H1 (cell line): ENCODE data around the gene DKC1. TPM values are rescaled to one million over a fixed set of nuclear protein-coding genes. Genes with fewer than 3 reads are reported as not detected.

Experiments
- CTCF ChIA-PET: fragments of 300-600 bp; sonication (Branson Sonifier 250); formaldehyde crosslinking; loops from one replicate; lab custom pipeline; 2021; ENCODE audit not compliant: partially characterized antibody; lab: Charles Lee
- POLR2A ChIA-PET: fragments of 300-600 bp; sonication (Branson Sonifier 250); formaldehyde crosslinking; loops from one replicate; lab custom pipeline; 2021; ENCODE audit warnings: inconsistent platforms; ENCODE audit not compliant: partially characterized antibody; lab: Charles Lee
- DNase-seq, 2 experiments: peaks; one replicate each; pipeline versions ENCODE4 v3.0.0 to v3.0.0-alpha.2; 2010 to 2022; ENCODE audit warnings: low spot score in 2 of 2, low read depth in 1 of 2, mixed read lengths in 1 of 2
- FAIRE-seq: peaks from 2 replicates; lab custom pipeline; 2011; peaks lifted over from hg19 to GRCh38; lab: Jason Lieb, UNC
- H2AFZ ChIP-seq: 2 replicates; pipeline ENCODE4 v1.8.1; 2012; ENCODE audit warnings: low read length, inconsistent platforms
- H2AK5ac ChIP-seq: 2 replicates; pipeline ENCODE4 v1.6.1; 2013; ENCODE audit warnings: low read depth, low read length
- H2BK120ac ChIP-seq: replicated peaks from 2 replicates; pipeline ENCODE3; 2013; ENCODE audit warnings: low read depth, low read length, inconsistent platforms
- H2BK12ac ChIP-seq: 2 replicates; pipeline ENCODE4 v1.6.1; 2013; ENCODE audit warnings: low read depth, low read length
- H2BK15ac ChIP-seq: 2 replicates; pipeline ENCODE4 v1.6.1; 2013; ENCODE audit warnings: low read length
- H2BK20ac ChIP-seq: 2 replicates; pipeline ENCODE4 v1.6.1; 2013; ENCODE audit warnings: low read length
- H2BK5ac ChIP-seq: 2 replicates; pipeline ENCODE4 v1.6.1; 2013; ENCODE audit warnings: low read depth, low read length
- H3K14ac ChIP-seq: 2 replicates; pipeline ENCODE4 v1.6.1; 2013; ENCODE audit warnings: inconsistent platforms; ENCODE audit not compliant: insufficient read length
- H3K18ac ChIP-seq: 2 replicates; pipeline ENCODE4 v1.6.1; 2013; ENCODE audit warnings: low read length; ENCODE audit errors: extremely low read depth
- H3K23ac ChIP-seq: 2 replicates; pipeline ENCODE4 v1.6.1; 2013; ENCODE audit warnings: inconsistent platforms; ENCODE audit not compliant: insufficient read length
- H3K23me2 ChIP-seq: 2 replicates; pipeline ENCODE4 v1.6.1; 2013; ENCODE audit warnings: low read depth, low read length
- H3K27ac ChIP-seq: 2 replicates; pipeline ENCODE4 v1.6.1; 2011; ENCODE audit warnings: low read depth, low read length, inconsistent platforms
- H3K27me3 ChIP-seq, 4 experiments: replicated peaks in 1 of 4; 1 replicate in 1 of 4; 2 replicates in 3 of 4; pipeline versions ENCODE4 v1.6.1 to v1.8.1; 2011 to 2013; ENCODE audit warnings: low read length in 3 of 4, mild to moderate bottlenecking in 3 of 4, inconsistent platforms in 2 of 4, mixed read lengths in 2 of 4, moderate library complexity in 1 of 4; ENCODE audit not compliant: control insufficient read depth in 3 of 4, insufficient read depth in 3 of 4; ENCODE audit errors: extremely low read depth in 1 of 4
- H3K36me3 ChIP-seq, 4 experiments: 2 replicates each; pipeline versions ENCODE4 v1.6.1 to v1.8.1; 2011 to 2013; ENCODE audit warnings: mild to moderate bottlenecking in 4 of 4, low read length in 3 of 4, moderate library complexity in 2 of 4, control low read depth in 1 of 4, inconsistent platforms in 1 of 4; ENCODE audit not compliant: insufficient read depth in 4 of 4, control insufficient read depth in 2 of 4
- H3K4ac ChIP-seq: replicated peaks from 2 replicates; pipeline ENCODE3; 2013; ENCODE audit warnings: low read length, low read depth, mixed read lengths, inconsistent platforms; ENCODE audit not compliant: insufficient read length
- H3K4me1 ChIP-seq, 4 experiments: replicated peaks in 1 of 4; 1 replicate in 1 of 4; 2 replicates in 3 of 4; pipeline versions ENCODE4 v1.6.1 to v1.8.1; 2011 to 2013; ENCODE audit warnings: low read length in 3 of 4, inconsistent platforms in 2 of 4, mixed read lengths in 1 of 4; ENCODE audit not compliant: insufficient read depth in 4 of 4, control insufficient read depth in 3 of 4
- H3K4me2 ChIP-seq, 2 experiments: 2 replicates each; pipeline versions ENCODE4 v1.6.1 to v1.8.1; 2011 to 2013; ENCODE audit warnings: low read depth in 2 of 2, low read length in 2 of 2, control low read depth in 1 of 2, inconsistent platforms in 1 of 2, mild to moderate bottlenecking in 1 of 2; ENCODE audit not compliant: insufficient read depth in 1 of 2
- H3K4me3 ChIP-seq, 4 experiments: fragments of 200-600, 300-600 bp in 1 of 4; sonication (generic), shearing (Covaris generic), sonication (Bioruptor Twin) in 1 of 4; 2 replicates each; pipeline versions ENCODE4 v1.5.1 to v1.8.1; 2011 to 2016; ENCODE audit warnings: low read length in 4 of 4, low read depth in 3 of 4, control low read depth in 2 of 4, inconsistent platforms in 2 of 4, mild to moderate bottlenecking in 2 of 4, mixed read lengths in 1 of 4, moderate library complexity in 1 of 4; ENCODE audit not compliant: insufficient read depth in 2 of 4; ENCODE audit errors: extremely low read depth in 1 of 4
- H3K56ac ChIP-seq: replicated peaks from 2 replicates; pipeline ENCODE3; 2013; ENCODE audit warnings: low read depth, mild to moderate bottlenecking, mixed read lengths, low read length, inconsistent platforms; ENCODE audit not compliant: insufficient read length
- H3K79me1 ChIP-seq: 2 replicates; pipeline ENCODE4 v1.6.1; 2013; ENCODE audit warnings: low read depth, low read length, control low read depth
- H3K79me2 ChIP-seq, 2 experiments: 2 replicates each; pipeline versions ENCODE4 v1.6.1 to v1.8.1; 2012 to 2013; ENCODE audit warnings: low read length in 2 of 2, mild to moderate bottlenecking in 2 of 2, inconsistent platforms in 1 of 2; ENCODE audit not compliant: insufficient read depth in 2 of 2, control insufficient read depth in 1 of 2
- H3K9ac ChIP-seq, 4 experiments: replicated peaks in 1 of 4; 1 replicate in 1 of 4; 2 replicates in 3 of 4; pipeline versions ENCODE4 v1.6.1 to v1.8.1; 2011 to 2013; ENCODE audit warnings: low read depth in 3 of 4, low read length in 3 of 4, control low read depth in 2 of 4, mild to moderate bottlenecking in 2 of 4, moderate library complexity in 2 of 4, inconsistent platforms in 1 of 4; ENCODE audit errors: extremely low read depth in 1 of 4
- H3K9me3 ChIP-seq, 2 experiments: 2 replicates each; pipeline versions ENCODE4 v1.6.1 to v1.8.1; 2012 to 2013; ENCODE audit warnings: mild to moderate bottlenecking in 2 of 2, moderate library complexity in 2 of 2, control low read depth in 1 of 2, inconsistent platforms in 1 of 2, low read depth in 1 of 2, low read length in 1 of 2, mixed read lengths in 1 of 2; ENCODE audit not compliant: insufficient read depth in 2 of 2
- H4K20me1 ChIP-seq, 2 experiments: replicated peaks in 1 of 2; 2 replicates each; pipeline versions ENCODE3 to v1.8.1; 2011 to 2013; ENCODE audit warnings: inconsistent platforms in 2 of 2, low read length in 2 of 2, mild to moderate bottlenecking in 1 of 2; ENCODE audit not compliant: insufficient read depth in 2 of 2, control insufficient read depth in 1 of 2
- H4K5ac ChIP-seq: 2 replicates; pipeline ENCODE4 v1.6.1; 2013; ENCODE audit warnings: low read length, low read depth, mixed read lengths, inconsistent platforms; ENCODE audit not compliant: insufficient read length
- H4K8ac ChIP-seq: 2 replicates; pipeline ENCODE4 v1.8.0; 2013; ENCODE audit warnings: mild to moderate bottlenecking, moderate library complexity, low read length, inconsistent platforms; ENCODE audit not compliant: insufficient read depth; ENCODE audit errors: extremely low read depth
- H4K91ac ChIP-seq: replicated peaks from 2 replicates; pipeline ENCODE3; 2013; ENCODE audit warnings: low read length, mixed read lengths, inconsistent platforms; ENCODE audit not compliant: insufficient read length
- BCL11A ChIP-seq, 2 experiments: IDR thresholded peaks; one replicate each; pipeline ENCODE4 v1.6.1; 2011; ENCODE audit warnings: low read depth in 2 of 2, low read length in 2 of 2, mild to moderate bottlenecking in 2 of 2
- EGR1 ChIP-seq: IDR thresholded peaks from 2 replicates; pipeline ENCODE4 v1.6.1; 2011; ENCODE audit warnings: low read depth, low read length, borderline replicate concordance
- EZH2 ChIP-seq: fragments of 200-600 bp; sonication (generic); IDR thresholded peaks from 2 replicates; pipeline ENCODE4 v1.7.1; 2012; ENCODE audit warnings: low read depth, mild to moderate bottlenecking, moderate library complexity, low read length, inconsistent platforms; ENCODE audit not compliant: severe bottlenecking
- FOSL1 ChIP-seq: IDR thresholded peaks from 2 replicates; pipeline ENCODE4 v1.6.1; 2011; ENCODE audit warnings: mild to moderate bottlenecking, low read depth, low read length, moderate library complexity; ENCODE audit not compliant: insufficient read depth
- GABPA ChIP-seq: IDR thresholded peaks from 2 replicates; pipeline ENCODE4 v1.6.1; 2011; ENCODE audit warnings: mild to moderate bottlenecking, low read length, moderate library complexity, borderline replicate concordance; ENCODE audit not compliant: insufficient read depth
- GTF2F1 ChIP-seq: IDR thresholded peaks from 2 replicates; pipeline ENCODE4 v1.6.1; 2012; ENCODE audit warnings: low read depth, low read length, improper control_type of control experiment, borderline replicate concordance
- POLR2A ChIP-seq, 2 experiments: IDR thresholded peaks; 1 replicate in 1 of 2; 2 replicates in 1 of 2; pipeline ENCODE4 v1.6.1; 2011; ENCODE audit warnings: low read depth in 2 of 2, low read length in 2 of 2, mild to moderate bottlenecking in 2 of 2; ENCODE audit errors: control extremely low read depth in 1 of 2
- POLR2AphosphoS5 ChIP-seq: IDR thresholded peaks from 2 replicates; pipeline ENCODE4 v1.6.1; 2011; ENCODE audit warnings: low read depth, low read length
- POU5F1 ChIP-seq: IDR thresholded peaks from 2 replicates; pipeline ENCODE4 v1.6.1; 2011; ENCODE audit warnings: low read depth, mild to moderate bottlenecking, low read length, moderate library complexity
- RFX5 ChIP-seq: IDR thresholded peaks from 2 replicates; pipeline ENCODE4 v1.6.1; 2011; ENCODE audit warnings: low read depth, low read length, improper control_type of control experiment, borderline replicate concordance
- SIN3A ChIP-seq, 2 experiments: IDR thresholded peaks in 1 of 2; conservative IDR thresholded peaks in 1 of 2; 2 replicates each; pipeline ENCODE4 v1.6.1; 2011 to 2012; ENCODE audit warnings: low read length in 2 of 2, improper control_type of control experiment in 1 of 2, low read depth in 1 of 2, mild to moderate bottlenecking in 1 of 2
- TBP ChIP-seq: IDR thresholded peaks from 2 replicates; pipeline ENCODE4 v1.6.1; 2011; ENCODE audit warnings: low read depth, low read length, improper control_type of control experiment
- TCF12 ChIP-seq: IDR thresholded peaks from 2 replicates; pipeline ENCODE4 v1.6.1; 2011; ENCODE audit warnings: low read depth, mild to moderate bottlenecking, low read length
- whole genome bisulfite sequencing, 2 experiments: shearing (Covaris generic) in 1 of 2; methylation state at CpG; one replicate each; pipeline versions ENCODE4 v1.1.6 to v1.1.7; 2013 to 2015; ENCODE audit warnings: low lambda C conversion rate in 2 of 2, mixed read lengths in 2 of 2, inconsistent platforms in 1 of 2, low coverage in 1 of 2, missing lambda C conversion rate in 1 of 2; ENCODE audit not compliant: insufficient replicate concordance in 2 of 2, insufficient coverage in 1 of 2, insufficient read length in 1 of 2; ENCODE audit errors: extremely low coverage in 1 of 2, missing lambda C conversion rate in 1 of 2; 5-methylcytosine and 5-hydroxymethylcytosine counted together
- polyA plus RNA-seq, 7 experiments: library from polyadenylated mRNA; depleted of rRNA in 3 of 7; stranded (reverse) in 5 of 7; unstranded in 2 of 7; fragments of >200 nt in 5 of 7; fragments of 200-250 nt in 2 of 7; gene quantifications; 1 replicate in 5 of 7; 2 replicates in 1 of 7; 4 replicates in 1 of 7; pipeline versions ENCODE4 v1.2.1 to v1.2.3, GENCODE V29; 2011 to 2013; ENCODE audit warnings: missing spikeins in 2 of 7, mixed read lengths in 2 of 7
- total RNA-seq: library from RNA; stranded (reverse); fragmentation: NEBNext Ultra II Directional; extraction: Animal tissue kit (Norgen Biotek cat#: 25700); gene quantifications from 2 replicates; pipeline ENCODE4 v1.2.1, GENCODE V29; 2021
- TF ChIP-seq, protein P1 (sequence below): IDR thresholded peaks from 2 replicates; pipeline ENCODE4 v1.6.1; 2011; ENCODE audit warnings: low read length, improper control_type of control experiment

Gene DKC1
- total and polyA plus RNA-seq, 2 of the 8 experiments (the other 6 are each of a cell fraction or from before 2014, with no cell fraction given): 65.6 to 143 TPM

DNA sequence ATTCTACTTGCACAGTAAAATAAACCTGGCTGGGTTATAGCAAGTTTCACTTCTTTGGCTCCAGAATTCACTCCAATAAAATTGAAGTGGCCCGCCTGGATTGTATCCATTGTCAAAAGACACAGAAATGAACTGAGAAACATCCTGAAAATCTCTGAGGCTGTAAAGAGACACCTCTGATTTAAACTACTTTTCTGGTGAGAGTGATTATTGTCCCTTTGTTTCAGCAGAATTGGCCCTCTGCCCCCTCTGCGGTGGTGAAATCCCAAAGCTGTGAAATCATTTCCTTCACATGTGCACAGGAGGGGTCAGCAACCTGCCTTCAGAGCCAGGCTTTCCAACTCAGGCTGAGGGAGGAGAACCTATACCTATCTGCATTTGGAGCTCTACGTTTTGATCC lies 34.8 kb upstream of the DKC1 start:
- no peaks in the 10 kb centered on the region for H3K4me1 ChIP-seq
- CTCF ChIA-PET: interaction anchor here (1.1 to 1.2 kb wide), 2 partner anchors 10 to 21 kb away, joined by 4 to 6 read pairs; no protein-coding TSS in a partner anchor
- no peak overlapping the region for H4K8ac ChIP-seq
- no peak overlapping the region for H3K4me3 ChIP-seq
- H2BK20ac ChIP-seq: no peak overlapping the region
- H3K9ac ChIP-seq: no peak overlapping the region
- H3K79me2 ChIP-seq: no peaks in the 10 kb centered on the region
- no peaks in the 10 kb centered on the region for H3K23me2 ChIP-seq
- H4K20me1 ChIP-seq: no peaks in the 10 kb centered on the region
- H4K91ac ChIP-seq: no peak overlapping the region
- no peak overlapping the region for H3K4me2 ChIP-seq
- DNase-seq: no peak
- H2AFZ ChIP-seq: no peak overlapping the region
- H2BK15ac ChIP-seq: no peak overlapping the region
- no peaks in the 10 kb centered on the region for H3K27me3 ChIP-seq
- no peak for FAIRE-seq
- H2BK120ac ChIP-seq: no peak overlapping the region
- no peak overlapping the region for H2BK5ac ChIP-seq
- WGBS, 2 experiments: 82% methylated on average over 3 of the region's 3 CpGs; no CpG with 5 or more reads in 1 of the 2 experiments
- no peak overlapping the region for H4K5ac ChIP-seq
- no peak overlapping the region for H3K18ac ChIP-seq
- no peak overlapping the region for H2BK12ac ChIP-seq
- H3K23ac ChIP-seq: no peak overlapping the region
- H3K9me3 ChIP-seq: no peaks in the 10 kb centered on the region
- no peaks in the 10 kb centered on the region for H3K79me1 ChIP-seq
- POLR2A ChIA-PET: no interaction called here
- no peaks in the 10 kb centered on the region for H3K36me3 ChIP-seq
- no peak overlapping the region for H3K4ac ChIP-seq
- no peak overlapping the region for H3K14ac ChIP-seq
- H2AK5ac ChIP-seq: no peak overlapping the region
- no peak overlapping the region for H3K27ac ChIP-seq
- no peak overlapping the region for H3K56ac ChIP-seq
- TF ChIP-seq POU5F1: no peak
- no peak for TF ChIP-seq GABPA
- no peak for TF ChIP-seq RFX5
- no peak for TF ChIP-seq TBP
- TF ChIP-seq POLR2AphosphoS5: no peak
- TF ChIP-seq GTF2F1: no peak
- TF ChIP-seq FOSL1: no peak
- TF ChIP-seq POLR2A (IDR thresholded peaks at IDR 0.05; ENCODE audit: control extremely low read depth in 1 of 2, low read depth in 2 of 2, low read length in 2 of 2): no peak
- TF ChIP-seq EZH2: no peak
- no peak for TF ChIP-seq TCF12
- no peak for TF ChIP-seq EGR1
- no peak for TF ChIP-seq BCL11A (IDR thresholded peaks at IDR 0.05; ENCODE audit: low read depth in 2 of 2, low read length in 2 of 2)
- TF ChIP-seq, protein P1, sequence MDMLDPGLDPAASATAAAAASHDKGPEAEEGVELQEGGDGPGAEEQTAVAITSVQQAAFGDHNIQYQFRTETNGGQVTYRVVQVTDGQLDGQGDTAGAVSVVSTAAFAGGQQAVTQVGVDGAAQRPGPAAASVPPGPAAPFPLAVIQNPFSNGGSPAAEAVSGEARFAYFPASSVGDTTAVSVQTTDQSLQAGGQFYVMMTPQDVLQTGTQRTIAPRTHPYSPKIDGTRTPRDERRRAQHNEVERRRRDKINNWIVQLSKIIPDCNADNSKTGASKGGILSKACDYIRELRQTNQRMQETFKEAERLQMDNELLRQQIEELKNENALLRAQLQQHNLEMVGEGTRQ: no peak
- TF ChIP-seq SIN3A (conservative IDR thresholded peaks at IDR 0.05 in 1 of 2, IDR thresholded peaks at IDR 0.05 in 1 of 2; ENCODE audit: low read depth in 1 of 2, low read length in 2 of 2): no peak
